Chondrocyte (in vitro differentiated cells): ENCODE results near the gene PDRG1. TPM values are rescaled to one million over a fixed set of nuclear protein-coding genes. Genes with fewer than 3 reads are reported as not detected.

Experiments used
- DNase-seq: peaks from one replicate; pipeline ENCODE4 v3.0.0; 2021; ENCODE audit warnings: mixed read lengths, low spot score
- H3K27ac Mint-ChIP-seq: one replicate; pipeline ENCODE4 v1.8.0; 2021; ENCODE audit warnings: mild to moderate bottlenecking, moderate library complexity, mixed read lengths; ENCODE audit not compliant: unreplicated experiment
- H3K27me3 Mint-ChIP-seq: 2 replicates; pipeline ENCODE4 v1.8.0; 2021; ENCODE audit warnings: low read depth, mixed read lengths
- H3K36me3 Mint-ChIP-seq: 2 replicates; pipeline ENCODE4 v1.8.0; 2021; ENCODE audit warnings: low read depth, mixed read lengths
- H3K4me1 Mint-ChIP-seq: 2 replicates; pipeline ENCODE4 v1.8.0; 2021; ENCODE audit warnings: low read depth, mild to moderate bottlenecking, mixed read lengths
- H3K4me3 Mint-ChIP-seq: one replicate; pipeline ENCODE4 v1.8.0; 2021; ENCODE audit warnings: mild to moderate bottlenecking, moderate library complexity, mixed read lengths; ENCODE audit not compliant: unreplicated experiment
- H3K9me3 Mint-ChIP-seq: 2 replicates; pipeline ENCODE4 v1.8.0; 2021; ENCODE audit warnings: low read depth, mixed read lengths
- total RNA-seq: library from RNA; stranded (reverse); gene quantifications from 3 replicates; pipeline ENCODE4 v1.2.1, GENCODE V29; 2021
- TF ChIP-seq, protein P1 (sequence below): fragments of 200-600 bp; sonication (generic); IDR thresholded peaks from 2 replicates; pipeline ENCODE4 v1.5.0; 2021; ENCODE audit warnings: antibody characterized with exemption, mild to moderate bottlenecking, moderate library complexity

PDRG1 gene
- total RNA-seq, 1 donor from 2014 or later, result 19.0 TPM

DNA sequence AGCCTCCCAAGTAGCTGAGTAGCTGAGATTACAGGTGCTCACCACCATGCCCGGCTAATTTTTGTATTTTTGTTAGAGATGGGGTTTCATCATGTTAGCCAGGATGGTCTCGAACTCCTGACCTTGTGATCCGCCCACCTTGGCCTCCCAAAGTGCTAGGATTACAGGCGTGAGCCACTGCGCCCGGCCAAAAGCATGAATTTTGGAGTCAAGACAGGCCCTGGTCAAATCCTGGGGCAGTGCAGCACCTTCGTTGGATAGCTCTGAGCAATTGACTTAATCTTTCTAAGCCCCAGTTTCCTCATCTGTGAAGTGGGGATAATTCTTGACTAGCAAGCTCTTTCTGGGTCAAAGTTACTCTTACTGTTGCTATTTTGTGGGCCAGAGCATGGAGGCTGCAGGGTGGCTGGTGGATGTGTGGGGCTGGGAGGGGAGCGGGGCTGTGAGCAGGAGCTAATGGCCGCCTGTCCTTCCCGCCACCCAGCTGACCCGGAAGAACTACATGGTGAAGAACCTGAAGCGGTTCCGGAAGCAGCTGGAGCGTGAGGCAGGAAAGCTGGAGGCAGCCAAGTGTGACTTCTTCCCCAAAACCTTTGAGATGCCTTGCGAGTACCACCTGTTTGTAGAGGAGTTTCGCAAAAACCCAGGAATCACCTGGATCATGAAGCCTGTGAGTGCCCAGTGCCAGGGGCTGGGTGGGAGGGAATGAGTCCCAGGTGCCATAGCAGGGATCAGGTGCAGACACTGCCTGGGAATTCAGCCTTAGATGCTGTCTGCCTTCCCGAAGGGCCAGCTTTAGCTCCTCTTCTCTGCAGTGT lies 42.4 kb downstream of the PDRG1 start:
- Mint-ChIP-seq H3K27me3 (peaks cover 14% of the 10 kb centered on the region), H3K4me3 (no peak overlapping the region), H3K9me3 (no peaks in the 10 kb centered on the region), H3K27ac (no peak overlapping the region), H3K4me1 (peaks cover 2% of the 10 kb centered on the region), H3K36me3 (no peaks in the 10 kb centered on the region)
- no peak for DNase-seq
- TF ChIP-seq, protein P1, sequence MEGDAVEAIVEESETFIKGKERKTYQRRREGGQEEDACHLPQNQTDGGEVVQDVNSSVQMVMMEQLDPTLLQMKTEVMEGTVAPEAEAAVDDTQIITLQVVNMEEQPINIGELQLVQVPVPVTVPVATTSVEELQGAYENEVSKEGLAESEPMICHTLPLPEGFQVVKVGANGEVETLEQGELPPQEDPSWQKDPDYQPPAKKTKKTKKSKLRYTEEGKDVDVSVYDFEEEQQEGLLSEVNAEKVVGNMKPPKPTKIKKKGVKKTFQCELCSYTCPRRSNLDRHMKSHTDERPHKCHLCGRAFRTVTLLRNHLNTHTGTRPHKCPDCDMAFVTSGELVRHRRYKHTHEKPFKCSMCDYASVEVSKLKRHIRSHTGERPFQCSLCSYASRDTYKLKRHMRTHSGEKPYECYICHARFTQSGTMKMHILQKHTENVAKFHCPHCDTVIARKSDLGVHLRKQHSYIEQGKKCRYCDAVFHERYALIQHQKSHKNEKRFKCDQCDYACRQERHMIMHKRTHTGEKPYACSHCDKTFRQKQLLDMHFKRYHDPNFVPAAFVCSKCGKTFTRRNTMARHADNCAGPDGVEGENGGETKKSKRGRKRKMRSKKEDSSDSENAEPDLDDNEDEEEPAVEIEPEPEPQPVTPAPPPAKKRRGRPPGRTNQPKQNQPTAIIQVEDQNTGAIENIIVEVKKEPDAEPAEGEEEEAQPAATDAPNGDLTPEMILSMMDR, result no peak

DNA sequence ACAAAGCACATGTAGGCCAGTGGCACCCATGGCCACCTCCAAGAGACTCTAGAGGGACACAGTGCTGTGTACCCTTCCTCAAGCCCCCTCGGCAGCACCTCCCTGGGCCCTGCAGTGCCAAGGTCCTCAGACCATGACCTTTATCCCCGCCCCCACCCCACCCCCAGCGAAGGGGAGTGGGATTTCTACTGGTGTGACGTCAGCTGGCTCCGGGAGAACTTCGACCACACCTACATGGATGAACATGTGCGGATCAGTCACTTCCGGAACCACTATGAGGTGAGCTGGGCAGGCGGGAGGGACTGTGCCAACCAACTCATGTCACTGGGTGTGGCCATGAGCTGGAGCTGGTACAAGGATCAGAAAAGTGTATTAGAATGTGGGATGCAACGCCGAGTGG lies 43.4 kb downstream of the PDRG1 start:
- no peak overlapping the region for H3K27ac Mint-ChIP-seq
- H3K4me3 Mint-ChIP-seq, result no peak overlapping the region
- no peaks in the 10 kb centered on the region for H3K36me3 Mint-ChIP-seq
- DNase-seq, result no peak
- TF ChIP-seq, protein P1, result no peak
- H3K4me1 Mint-ChIP-seq, result no peaks in the 10 kb centered on the region
- peaks cover 13% of the 10 kb centered on the region for H3K27me3 Mint-ChIP-seq
- H3K9me3 Mint-ChIP-seq, result no peaks in the 10 kb centered on the region

DNA sequence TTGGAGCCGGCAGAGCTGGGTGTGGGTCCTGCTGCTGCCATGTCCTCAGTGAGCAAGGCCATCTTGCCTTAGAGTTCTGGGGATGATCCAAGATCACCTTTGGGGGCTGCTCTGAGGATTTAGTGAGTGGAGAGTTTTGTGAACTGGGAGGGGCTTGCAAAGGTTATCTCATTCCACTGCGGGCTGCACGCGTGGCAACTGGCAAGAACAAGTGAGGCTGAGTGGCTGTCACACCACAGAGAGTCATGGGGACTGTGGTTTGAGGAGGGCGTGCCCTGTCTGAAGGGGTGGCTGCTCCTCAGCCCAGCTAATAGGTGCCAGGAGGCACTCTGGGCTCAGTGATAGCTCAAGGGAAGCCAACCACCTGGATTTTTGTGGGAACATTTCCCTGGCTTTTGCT lies 43.8 kb downstream of the PDRG1 start:
- Mint-ChIP-seq H3K27ac (no peak overlapping the region), H3K36me3 (no peaks in the 10 kb centered on the region), H3K27me3 (peaks cover 13% of the 10 kb centered on the region), H3K4me1 (no peaks in the 10 kb centered on the region), H3K4me3 (no peak overlapping the region), H3K9me3 (no peaks in the 10 kb centered on the region)
- DNase-seq, result no peak
- TF ChIP-seq, protein P1, result no peak

DNA sequence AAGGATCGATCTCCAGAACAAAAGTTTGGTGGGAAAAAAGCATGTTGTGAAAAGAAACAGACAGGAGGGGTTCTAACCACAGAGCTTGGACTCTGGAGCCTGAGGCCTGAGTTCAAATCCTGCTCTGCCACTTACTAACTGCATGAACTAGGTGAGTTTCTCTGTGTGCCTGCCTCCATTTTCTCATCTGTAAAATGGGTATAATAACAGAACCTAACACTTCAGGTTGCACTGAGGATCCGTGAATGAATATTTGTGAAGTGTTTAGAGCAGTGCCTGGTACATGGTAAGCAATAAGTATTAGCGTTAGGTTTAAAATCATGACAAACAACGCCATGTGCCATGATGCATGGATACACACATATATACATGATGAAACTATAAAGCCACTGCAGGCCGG lies 44.8 kb downstream of the PDRG1 start:
- Mint-ChIP-seq H3K27ac (no peak overlapping the region), H3K4me3 (no peak overlapping the region), H3K36me3 (no peaks in the 10 kb centered on the region), H3K27me3 (peaks cover 10% of the 10 kb centered on the region), H3K9me3 (no peaks in the 10 kb centered on the region), H3K4me1 (no peaks in the 10 kb centered on the region)
- TF ChIP-seq, protein P1, result no peak
- no peak for DNase-seq

DNA sequence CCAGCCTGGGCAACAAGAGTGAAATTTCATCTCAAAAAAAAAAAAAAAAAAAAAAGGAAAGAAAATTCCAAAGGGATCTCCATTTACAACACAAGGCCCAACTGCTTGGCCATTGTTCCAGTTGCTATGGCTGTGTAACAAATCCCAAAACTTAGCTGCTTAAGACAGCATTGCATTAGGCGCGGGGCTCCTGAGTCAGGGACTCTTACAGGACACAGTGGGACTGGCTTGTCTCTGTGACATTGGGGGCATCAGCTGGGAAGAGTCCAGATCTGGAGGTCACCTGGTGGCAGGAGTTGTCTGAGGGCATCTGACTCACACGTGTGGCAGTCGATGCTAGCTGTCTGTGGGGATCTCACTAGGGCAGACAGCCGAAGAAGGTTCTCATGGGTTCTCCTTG lies 45.8 kb downstream of the PDRG1 start:
- no peaks in the 10 kb centered on the region for H3K36me3 Mint-ChIP-seq
- H3K4me3 Mint-ChIP-seq, result no peak overlapping the region
- no peak overlapping the region for H3K27ac Mint-ChIP-seq
- H3K4me1 Mint-ChIP-seq, result no peaks in the 10 kb centered on the region
- H3K27me3 Mint-ChIP-seq, result peaks cover 10% of the 10 kb centered on the region
- DNase-seq, result no peak
- TF ChIP-seq, protein P1, result no peak
- no peaks in the 10 kb centered on the region for H3K9me3 Mint-ChIP-seq
